Measurements from ENCODE around the gene KBTBD6. TPM values are rescaled to one million over a fixed set of nuclear protein-coding genes. Genes with fewer than 3 reads are reported as not detected.

The KBTBD6 gene
- total and polyA plus RNA-seq, 2 of the 8 experiments (the other 6 are each of a cell fraction or from before 2014, with no cell fraction given), result 4.5 to 11.3 TPM

- H4K8ac ChIP-seq (ENCODE audit: extremely low read depth, insufficient read depth, low read length), result no peak overlapping the region
- POLR2A ChIA-PET (ENCODE audit: partially characterized antibody), result no interaction called here
- no peak overlapping the region for H2AK5ac ChIP-seq (ENCODE audit: low read depth, low read length)
- no peak for FAIRE-seq
- H3K14ac ChIP-seq (ENCODE audit: insufficient read length), result no peak overlapping the region
- H3K27ac ChIP-seq (ENCODE audit: low read depth, low read length), result no peak overlapping the region
- H2AFZ ChIP-seq (ENCODE audit: low read length), result no peak overlapping the region
- H4K20me1 ChIP-seq (replicated peaks in 1 of 2; ENCODE audit: control insufficient read depth in 1 of 2, insufficient read depth in 2 of 2, low read length in 2 of 2), result no peaks in the 10 kb centered on the region
- no peak overlapping the region for H2BK5ac ChIP-seq (ENCODE audit: low read depth, low read length)
- H3K23me2 ChIP-seq (ENCODE audit: low read depth, low read length), result no peaks in the 10 kb centered on the region
- H3K79me2 ChIP-seq (ENCODE audit: control insufficient read depth in 1 of 2, insufficient read depth in 2 of 2, low read length in 2 of 2), result no peaks in the 10 kb centered on the region
- H3K9me3 ChIP-seq (ENCODE audit: insufficient read depth in 2 of 2, low read depth in 1 of 2, low read length in 1 of 2), result no peaks in the 10 kb centered on the region
- H3K56ac ChIP-seq (replicated peaks; ENCODE audit: insufficient read length, low read depth, low read length), result no peak overlapping the region
- H3K18ac ChIP-seq (ENCODE audit: extremely low read depth, low read length), result no peak overlapping the region
- H3K4ac ChIP-seq (replicated peaks; ENCODE audit: insufficient read length, low read depth, low read length), result no peak overlapping the region
- no peak overlapping the region for H2BK20ac ChIP-seq (ENCODE audit: low read length)
- no peak for DNase-seq (ENCODE audit: low read depth in 1 of 2, low spot score in 2 of 2)
- H3K4me1 ChIP-seq (replicated peaks in 1 of 4; ENCODE audit: control insufficient read depth in 3 of 4, insufficient read depth in 4 of 4, low read length in 3 of 4), result no peaks in the 10 kb centered on the region
- no peak overlapping the region for H2BK12ac ChIP-seq (ENCODE audit: low read depth, low read length)
- H3K4me3 ChIP-seq (ENCODE audit: extremely low read depth in 1 of 4, insufficient read depth in 2 of 4, low read depth in 3 of 4, low read length in 4 of 4), result no peak overlapping the region
- H4K91ac ChIP-seq (replicated peaks; ENCODE audit: insufficient read length, low read length), result no peak overlapping the region
- WGBS, 2 experiments (ENCODE audit: extremely low coverage in 1 of 2, insufficient coverage in 1 of 2, insufficient read length in 1 of 2, insufficient replicate concordance in 2 of 2, low coverage in 1 of 2, low lambda C conversion rate in 2 of 2, missing lambda C conversion rate in 1 of 2), result 89% methylated on average over 3 of the region's 3 CpGs; no CpG with 5 or more reads in 1 of the 2 experiments
- H3K9ac ChIP-seq (replicated peaks in 1 of 4; ENCODE audit: extremely low read depth in 1 of 4, low read depth in 3 of 4, low read length in 3 of 4), result no peak overlapping the region
- CTCF ChIA-PET (ENCODE audit: partially characterized antibody), result no interaction called here
- no peak overlapping the region for H3K23ac ChIP-seq (ENCODE audit: insufficient read length)
- H2BK120ac ChIP-seq (replicated peaks; ENCODE audit: low read depth, low read length), result no peak overlapping the region
- no peak overlapping the region for H4K5ac ChIP-seq (ENCODE audit: insufficient read length, low read depth, low read length)
- H3K4me2 ChIP-seq (ENCODE audit: insufficient read depth in 1 of 2, low read depth in 2 of 2, low read length in 2 of 2), result no peak overlapping the region
- H3K36me3 ChIP-seq (ENCODE audit: control insufficient read depth in 2 of 4, insufficient read depth in 4 of 4, low read length in 3 of 4), result no peaks in the 10 kb centered on the region
- H3K79me1 ChIP-seq (ENCODE audit: low read depth, low read length), result no peaks in the 10 kb centered on the region; the same call in 1 of the 2 replicates
- no peaks in the 10 kb centered on the region for H3K27me3 ChIP-seq (replicated peaks in 1 of 4; ENCODE audit: control insufficient read depth in 3 of 4, extremely low read depth in 1 of 4, insufficient read depth in 3 of 4, low read length in 3 of 4)
- no peak overlapping the region for H2BK15ac ChIP-seq (ENCODE audit: low read length)
- TF ChIP-seq GTF2F1 (IDR thresholded peaks at IDR 0.05; ENCODE audit: borderline replicate concordance, low read depth, low read length), result no peak
- no peak for TF ChIP-seq TBP (IDR thresholded peaks at IDR 0.05; ENCODE audit: low read depth, low read length)
- TF ChIP-seq CEBPB (IDR thresholded peaks at IDR 0.05; ENCODE audit: low read depth, low read length), result no peak
- TF ChIP-seq SAP30 (IDR thresholded peaks at IDR 0.05; ENCODE audit: insufficient read depth, insufficient replicate concordance, low read length), result no peak
- TF ChIP-seq CBX8 (IDR thresholded peaks at IDR 0.05; ENCODE audit: borderline replicate concordance, low read depth, low read length), result no peak
- TF ChIP-seq MAFK (IDR thresholded peaks at IDR 0.05; ENCODE audit: low read depth, low read length), result no peak
- no peak for TF ChIP-seq NRF1 (IDR thresholded peaks at IDR 0.05; ENCODE audit: low read depth, low read length)
- TF ChIP-seq TEAD4 (IDR thresholded peaks at IDR 0.05; ENCODE audit: low read depth, low read length), result no peak
- TF ChIP-seq, protein P1, sequence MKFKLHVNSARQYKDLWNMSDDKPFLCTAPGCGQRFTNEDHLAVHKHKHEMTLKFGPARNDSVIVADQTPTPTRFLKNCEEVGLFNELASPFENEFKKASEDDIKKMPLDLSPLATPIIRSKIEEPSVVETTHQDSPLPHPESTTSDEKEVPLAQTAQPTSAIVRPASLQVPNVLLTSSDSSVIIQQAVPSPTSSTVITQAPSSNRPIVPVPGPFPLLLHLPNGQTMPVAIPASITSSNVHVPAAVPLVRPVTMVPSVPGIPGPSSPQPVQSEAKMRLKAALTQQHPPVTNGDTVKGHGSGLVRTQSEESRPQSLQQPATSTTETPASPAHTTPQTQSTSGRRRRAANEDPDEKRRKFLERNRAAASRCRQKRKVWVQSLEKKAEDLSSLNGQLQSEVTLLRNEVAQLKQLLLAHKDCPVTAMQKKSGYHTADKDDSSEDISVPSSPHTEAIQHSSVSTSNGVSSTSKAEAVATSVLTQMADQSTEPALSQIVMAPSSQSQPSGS (IDR thresholded peaks at IDR 0.05; ENCODE audit: low read length), result no peak
- no peak for TF ChIP-seq ASH2L (IDR thresholded peaks at IDR 0.05; ENCODE audit: low read length)
- no peak for TF ChIP-seq RFX5 (IDR thresholded peaks at IDR 0.05; ENCODE audit: borderline replicate concordance, low read depth, low read length)
- no peak for TF ChIP-seq RBBP5 (IDR thresholded peaks at IDR 0.05; ENCODE audit: borderline replicate concordance, low read depth, low read length)
- TF ChIP-seq BCL11A (IDR thresholded peaks at IDR 0.05; ENCODE audit: low read depth in 2 of 2, low read length in 2 of 2), result no peak
Observed at GRCh38 chr13:41139296-41139966, 6.8 kb upstream of the KBTBD6 start.

Measured in H1 (cell line).